IMR-90 (cell line): ENCODE measurements around the gene FNDC3A.

ENCODE experiments used
- CTCF ChIP-seq: conservative IDR thresholded peaks from 2 replicates; pipeline ENCODE4 v1.5.1; 2012; ENCODE audit warnings: mild to moderate bottlenecking, low read depth, low read length, improper control_type of control experiment
- POLR2A ChIP-seq: IDR thresholded peaks from 2 replicates; pipeline ENCODE4 v1.6.1; 2012; ENCODE audit warnings: mild to moderate bottlenecking, low read depth, low read length

DNA sequence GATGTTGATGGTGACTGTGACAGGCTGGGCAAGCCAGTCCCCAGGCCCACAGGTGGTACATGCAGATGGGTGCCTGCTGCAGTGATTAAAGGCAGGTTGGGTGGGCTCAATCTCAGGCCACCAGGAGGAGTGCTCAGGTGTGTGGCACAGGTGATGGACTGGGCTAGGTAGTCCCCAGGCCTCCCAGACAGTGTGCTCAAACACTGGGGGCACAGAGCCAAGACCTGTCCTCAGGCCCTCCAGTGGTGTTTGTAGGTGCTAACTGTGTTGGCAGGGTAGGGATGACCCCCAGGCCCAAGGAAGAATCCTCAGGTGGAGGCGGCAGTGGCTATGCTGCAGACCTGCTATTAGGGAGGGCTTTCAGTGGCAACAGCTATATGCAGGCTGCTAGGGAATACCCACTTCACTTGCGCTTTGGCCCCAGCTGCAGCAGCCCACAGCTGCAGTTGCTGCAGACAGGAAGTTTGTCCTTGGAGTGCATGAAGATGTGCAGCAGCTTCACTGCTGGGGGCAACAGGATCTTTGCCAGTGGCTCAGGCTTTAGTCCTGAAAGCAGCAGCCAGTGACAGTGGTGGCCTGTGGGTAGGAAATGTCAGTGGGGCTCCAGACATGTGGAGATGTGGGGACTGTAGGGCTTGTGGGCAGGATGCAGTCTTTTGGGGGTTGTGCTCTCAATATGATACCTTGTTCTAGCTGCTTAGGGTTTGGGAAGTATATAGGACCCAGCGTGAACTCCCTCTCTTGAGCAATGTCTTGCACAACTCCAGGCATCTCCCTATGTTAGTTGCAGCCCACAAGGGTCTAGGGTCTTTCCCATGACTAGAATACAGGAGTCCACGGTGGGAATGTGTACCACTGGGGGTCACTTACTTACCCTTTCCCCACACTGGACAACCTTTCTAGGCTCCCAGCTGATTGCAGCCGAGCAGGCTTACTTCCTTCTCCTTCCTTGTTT is 190.4 kb downstream of the FNDC3A start:
- no peak for TF ChIP-seq CTCF
- no peak for TF ChIP-seq POLR2A
